K562 treated with DMSO at 1 percent for 4 hours (cell line): ENCODE results near the gene YJEFN3. TPM values are rescaled to one million over a fixed set of nuclear protein-coding genes. Genes with fewer than 3 reads are reported as not detected.

ENCODE experiments used
- total RNA-seq: library from RNA; unstranded; fragments of 300-600 nt; gene quantifications from 2 replicates; pipeline ENCODE4 v1.2.3, GENCODE V29; 2022; ENCODE audit not compliant: insufficient read depth

YJEFN3 gene, protein sequence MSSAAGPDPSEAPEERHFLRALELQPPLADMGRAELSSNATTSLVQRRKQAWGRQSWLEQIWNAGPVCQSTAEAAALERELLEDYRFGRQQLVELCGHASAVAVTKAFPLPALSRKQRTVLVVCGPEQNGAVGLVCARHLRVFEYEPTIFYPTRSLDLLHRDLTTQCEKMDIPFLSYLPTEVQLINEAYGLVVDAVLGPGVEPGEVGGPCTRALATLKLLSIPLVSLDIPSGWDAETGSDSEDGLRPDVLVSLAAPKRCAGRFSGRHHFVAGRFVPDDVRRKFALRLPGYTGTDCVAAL
- 1.7 and 6.6 TPM in 2 replicates for total RNA-seq

GRCh38 chr19:19528721-19529490 lies at the start of gene YJEFN3:
Gene YJEFN3 (plus strand): TSS chr19:19528911. CDS start chr19:19528933, 22 bp downstream.

DNA sequence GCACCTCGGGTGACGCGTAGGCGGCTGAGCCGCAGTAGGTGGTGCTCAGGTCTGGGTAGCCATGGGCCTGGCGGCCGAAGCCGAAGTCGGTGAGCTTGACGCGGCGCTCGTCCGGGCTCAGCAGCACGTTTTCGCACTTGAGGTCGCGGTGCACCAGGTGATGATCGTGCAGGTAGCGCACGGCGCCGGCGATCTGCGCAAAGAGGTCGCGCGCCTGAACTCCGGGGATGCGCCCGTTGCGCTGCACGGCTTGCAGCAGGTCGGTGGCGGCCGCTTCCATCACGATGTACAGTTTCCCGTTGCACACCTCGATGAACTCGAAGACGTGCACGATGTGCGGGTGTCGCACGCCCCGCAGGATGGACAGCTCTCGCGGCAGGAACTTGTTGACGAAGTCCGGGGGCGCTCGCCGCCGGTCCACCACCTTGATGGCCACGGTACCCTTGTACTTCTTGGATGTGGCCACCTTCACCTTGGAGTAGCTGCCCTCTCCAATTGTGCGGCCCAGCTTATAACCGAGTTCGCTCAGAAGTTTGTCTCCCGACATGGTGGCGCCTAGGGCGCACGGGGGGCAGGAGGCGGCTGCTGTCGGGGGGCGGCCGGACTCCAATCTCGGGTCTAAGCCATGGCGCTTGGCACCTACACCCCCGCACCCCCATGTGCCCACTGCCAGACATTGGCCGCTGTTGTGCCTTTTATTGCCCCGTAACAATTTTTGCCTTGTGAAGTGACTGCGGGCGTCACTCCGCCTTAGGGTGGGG lies 13.7 kb upstream of the YJEFN3 start, which contains the start of gene TSSK6:
Gene TSSK6 (minus strand): TSS at position 668 of the 761 bp plus-strand sequence. CDS start 121 bp downstream, at position 547.

GRCh38 chr19:19515642-19516519 lies 12.8 kb upstream of the YJEFN3 start, which contains the start of gene NDUFA13:
Gene NDUFA13 (plus strand): TSS chr19:19516225. CDS start chr19:19516239, 14 bp downstream.

DNA sequence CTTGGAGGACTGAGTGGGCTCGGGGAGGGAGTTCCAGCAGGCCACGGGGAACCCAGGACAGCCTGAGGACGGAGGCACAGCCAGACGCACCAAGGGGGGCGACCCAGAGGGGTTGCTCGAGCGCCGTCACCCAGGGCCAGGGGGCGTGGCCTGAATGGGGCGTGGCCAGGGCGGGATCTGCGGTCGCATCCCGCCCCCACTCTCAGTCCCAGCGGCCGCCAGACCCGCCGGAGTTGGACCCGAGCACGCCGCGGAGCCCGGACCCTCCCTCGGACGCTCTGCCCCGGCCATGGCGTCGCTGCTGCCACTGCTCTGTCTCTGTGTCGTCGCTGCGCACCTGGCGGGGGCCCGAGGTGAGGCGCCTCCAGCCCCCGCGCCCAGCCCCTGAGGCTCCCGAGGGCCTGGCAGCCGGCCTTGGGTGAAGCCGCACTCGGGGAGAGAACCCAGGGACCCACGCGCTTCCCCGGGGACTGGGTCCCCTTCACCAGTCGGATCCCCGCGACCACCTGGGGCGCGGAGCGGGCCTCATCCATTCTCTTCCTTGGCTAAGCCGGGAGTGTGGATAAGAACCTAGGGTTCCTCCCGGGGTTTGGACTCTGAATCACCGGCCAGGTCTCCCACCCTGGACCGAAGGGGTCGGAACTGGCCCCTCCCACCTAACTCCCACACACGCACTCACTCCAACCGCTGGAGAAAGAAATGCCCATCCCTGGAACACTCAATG lies 9.5 kb downstream of the YJEFN3 start, which contains the start of gene CILP2:
Gene CILP2 (plus strand): TSS at position 205 of the 724 bp plus-strand sequence. CDS start 85 bp downstream, at position 290.

Other genes starting within 250 kb of the YJEFN3 start
- gene SUGP1, start 208.4 kb upstream of the YJEFN3 start, total RNA-seq = 36.1 and 51.6 TPM in 2 replicates
- gene MAU2, start 208.1 kb upstream of the YJEFN3 start, total RNA-seq = 30.0 and 33.5 TPM in 2 replicates
- 53.4 and 59.7 TPM in 2 replicates for gene GATAD2A, start 123.2 kb upstream of the YJEFN3 start, total RNA-seq
- 3.0 and 6.0 TPM in 2 replicates for gene TSSK6, start 13.4 kb upstream of the YJEFN3 start, total RNA-seq
- gene NDUFA13, start 12.7 kb upstream of the YJEFN3 start, total RNA-seq = 313 and 415 TPM in 2 replicates
- 1.2 and 2.0 TPM in 2 replicates for gene CILP2, start 9.4 kb downstream of the YJEFN3 start, total RNA-seq
- 2.6 and 3.4 TPM in 2 replicates for gene PBX4, start 89.8 kb downstream of the YJEFN3 start, total RNA-seq
- gene LPAR2, start 99.3 kb downstream of the YJEFN3 start, total RNA-seq = 11.9 and 19.4 TPM in 2 replicates
- 13.6 and 13.9 TPM in 2 replicates for gene GMIP, start 114.7 kb downstream of the YJEFN3 start, total RNA-seq
- gene ATP13A1, start 134.8 kb downstream of the YJEFN3 start, total RNA-seq = 62.5 and 84.4 TPM in 2 replicates
- 5.7 and 5.8 TPM in 2 replicates for gene ZNF101, start 139.9 kb downstream of the YJEFN3 start, total RNA-seq
- 2.9 and 4.0 TPM in 2 replicates for gene ZNF14, start 204.2 kb downstream of the YJEFN3 start, total RNA-seq